Measurements from ENCODE around the gene SPATS2L. TPM values are rescaled to one million over a fixed set of nuclear protein-coding genes. Genes with fewer than 3 reads are reported as not detected.
A peak's percentile ranks its signal among the peaks of the same experiment; 100 is the strongest.

The SPATS2L gene
- total and polyA plus RNA-seq, 2 experiments from 2014 or later = 159 to 202 TPM

- H3K4me3 ChIP-seq = no peak overlapping the region
These were observed 12.5 kb downstream of the SPATS2L start for GRCh38 chr2:200318940-200319435.

GRCh38 chr2:200319548-200320337, 13.2 kb downstream of the SPATS2L start:
- TF ChIP-seq EZH2 (IDR thresholded peaks at IDR 0.05; ENCODE audit: borderline replicate concordance) = no peak
- TF ChIP-seq CTCF (IDR thresholded peaks at IDR 0.05; ENCODE audit: poor library complexity) = no peak
- no peak for TF ChIP-seq EZH2phosphoT487 (IDR thresholded peaks at IDR 0.05; ENCODE audit: low read depth, severe bottlenecking, unreplicated experiment)
- no peaks in the 10 kb centered on the region for H3K9me2 ChIP-seq (replicated peaks; ENCODE audit: insufficient read depth)
- H4K20me1 ChIP-seq (ENCODE audit: insufficient read depth, poor library complexity, severe bottlenecking) = peaks cover 60% of the 10 kb centered on the region
- H3K27ac ChIP-seq = peak overlapping the region; percentile 74
- no peak overlapping the region for H2AFZ ChIP-seq
- no peaks in the 10 kb centered on the region for H3K36me3 ChIP-seq (replicated peaks; ENCODE audit: insufficient read depth, low read depth)
- DNase-seq (ENCODE audit: low spot score) = peak; percentile 35
- no peaks in the 10 kb centered on the region for H3K9me3 ChIP-seq (ENCODE audit: low read depth)
- no peak overlapping the region for H3K4me3 ChIP-seq
- no peaks in the 10 kb centered on the region for H3K27me3 ChIP-seq
- peaks cover 94% of the 10 kb centered on the region for H3K79me2 ChIP-seq
- peak overlapping the region; percentile 44 for H3K4me2 ChIP-seq
- 54% methylated on average over 4 of the region's 4 CpGs for WGBS (ENCODE audit: low lambda C conversion rate, missing lambda C conversion rate)
- H3K4me1 ChIP-seq (ENCODE audit: insufficient read depth) = peaks cover 62% of the 10 kb centered on the region

More at GRCh38 chr2:200318940-200319435, 12.5 kb downstream of the SPATS2L start:
- Histone ChIP-seq H2AFZ (no peak overlapping the region), H3K27ac (peak overlapping the region; percentile 74), H3K79me2 (peaks cover 94% of the 10 kb centered on the region), H4K20me1 (ENCODE audit: insufficient read depth, poor library complexity, severe bottlenecking) (peaks cover 60% of the 10 kb centered on the region), H3K9me2 (replicated peaks; ENCODE audit: insufficient read depth) (no peaks in the 10 kb centered on the region), H3K4me1 (ENCODE audit: insufficient read depth) (peaks cover 55% of the 10 kb centered on the region), H3K4me2 (peak overlapping the region; percentile 44), H3K9me3 (ENCODE audit: low read depth) (no peaks in the 10 kb centered on the region), H3K27me3 (no peaks in the 10 kb centered on the region), H3K36me3 (replicated peaks; ENCODE audit: insufficient read depth, low read depth) (no peaks in the 10 kb centered on the region)
- no peak for TF ChIP-seq EZH2 (IDR thresholded peaks at IDR 0.05; ENCODE audit: borderline replicate concordance)
- DNase-seq (ENCODE audit: low spot score) = no peak
- WGBS (ENCODE audit: low lambda C conversion rate, missing lambda C conversion rate) = 70% methylated on average over 10 of the region's 10 CpGs

- TF ChIP-seq EZH2phosphoT487 (IDR thresholded peaks at IDR 0.05; ENCODE audit: low read depth, severe bottlenecking, unreplicated experiment) (no peak), CTCF (IDR thresholded peaks at IDR 0.05; ENCODE audit: poor library complexity) (no peak), EZH2 (IDR thresholded peaks at IDR 0.05; ENCODE audit: borderline replicate concordance) (no peak)
- H3K9me2 ChIP-seq (replicated peaks; ENCODE audit: insufficient read depth) = no peaks in the 10 kb centered on the region
- H3K27me3 ChIP-seq = no peaks in the 10 kb centered on the region
- H3K4me1 ChIP-seq (ENCODE audit: insufficient read depth) = peaks cover 62% of the 10 kb centered on the region
- H3K79me2 ChIP-seq = peaks cover 94% of the 10 kb centered on the region
- WGBS (ENCODE audit: low lambda C conversion rate, missing lambda C conversion rate) = 58% methylated on average over 2 of the region's 2 CpGs
- no peaks in the 10 kb centered on the region for H3K9me3 ChIP-seq (ENCODE audit: low read depth)
- H3K36me3 ChIP-seq (replicated peaks; ENCODE audit: insufficient read depth, low read depth) = no peaks in the 10 kb centered on the region
- no peak overlapping the region for H2AFZ ChIP-seq
- peaks cover 57% of the 10 kb centered on the region for H4K20me1 ChIP-seq (ENCODE audit: insufficient read depth, poor library complexity, severe bottlenecking)
- no peak for DNase-seq (ENCODE audit: low spot score)
- H3K27ac ChIP-seq = peak overlapping the region; percentile 66
- no peak overlapping the region for H3K4me2 ChIP-seq
- no peak overlapping the region for H3K4me3 ChIP-seq
These were observed 13.9 kb downstream of the SPATS2L start for GRCh38 chr2:200320344-200320743.

- no peaks in the 10 kb centered on the region for H3K9me3 ChIP-seq (ENCODE audit: low read depth)
- WGBS (ENCODE audit: low lambda C conversion rate, missing lambda C conversion rate) = 79% methylated on average over 3 of the region's 3 CpGs
- no peaks in the 10 kb centered on the region for H3K9me2 ChIP-seq (replicated peaks; ENCODE audit: insufficient read depth)
- no peak for DNase-seq (ENCODE audit: low spot score)
- H3K4me2 ChIP-seq = no peak overlapping the region
- peaks cover 55% of the 10 kb centered on the region for H4K20me1 ChIP-seq (ENCODE audit: insufficient read depth, poor library complexity, severe bottlenecking)
- TF ChIP-seq EZH2phosphoT487 (IDR thresholded peaks at IDR 0.05; ENCODE audit: low read depth, severe bottlenecking, unreplicated experiment) (no peak), CTCF (IDR thresholded peaks at IDR 0.05; ENCODE audit: poor library complexity) (no peak), EZH2 (IDR thresholded peaks at IDR 0.05; ENCODE audit: borderline replicate concordance) (no peak)
- no peaks in the 10 kb centered on the region for H3K36me3 ChIP-seq (replicated peaks; ENCODE audit: insufficient read depth, low read depth)
- peaks cover 94% of the 10 kb centered on the region for H3K79me2 ChIP-seq
- peaks cover 61% of the 10 kb centered on the region for H3K4me1 ChIP-seq (ENCODE audit: insufficient read depth)
- no peak overlapping the region for H2AFZ ChIP-seq
- H3K27me3 ChIP-seq = no peaks in the 10 kb centered on the region
- H3K4me3 ChIP-seq = no peak overlapping the region
- peak overlapping the region; percentile 66 for H3K27ac ChIP-seq
These were observed 14.5 kb downstream of the SPATS2L start for GRCh38 chr2:200320991-200321390.
